Measurements from ENCODE around the gene IDE.
"Not testable (repeated sequence)": the region's sequence is repeated elsewhere in the genome, so short reads cannot be mapped to it uniquely, and the experiment has no call there.

Gene IDE

GRCh38 chr10:92404612-92405418, 169.1 kb downstream of the IDE start:
- WGBS, result 78% methylated on average over 10 of the region's 10 CpGs
- 0 out of 2 replicates have a peak, but pooled peaks cover 6% of the 10 kb centered on the region for H3K4me1 ChIP-seq (ENCODE audit: insufficient read depth, low read length)

DNA sequence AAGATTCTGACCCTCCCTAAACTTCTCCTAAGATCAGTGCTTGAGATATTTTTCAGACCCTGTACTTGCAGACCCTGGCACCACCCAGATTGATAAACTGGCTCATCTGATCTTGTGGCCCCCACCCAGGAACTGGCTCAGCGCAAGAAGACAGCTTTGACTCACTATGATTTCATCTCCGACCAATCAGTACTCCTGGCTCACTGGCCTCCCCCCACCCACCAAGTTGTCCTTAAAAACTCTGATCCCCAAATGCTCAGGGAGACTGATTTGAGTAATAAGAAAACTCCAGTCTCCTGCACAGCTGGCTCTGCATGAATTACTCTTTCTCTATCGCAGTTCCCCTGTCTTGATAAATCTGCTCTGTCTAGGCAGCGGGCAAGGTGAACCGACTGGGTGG, 171.7 kb downstream of the IDE start:
- not testable (repeated sequence) for H3K27ac ChIP-seq (ENCODE audit: low read depth, low read length); H3K9ac ChIP-seq (ENCODE audit: low read depth, low read length); H3K27me3 ChIP-seq (ENCODE audit: insufficient read depth, low read length); H3K4me1 ChIP-seq (ENCODE audit: insufficient read depth, low read length); H3K4me3 ChIP-seq (ENCODE audit: low read length); H3K36me3 ChIP-seq (ENCODE audit: insufficient read depth, low read length); H3K9me3 ChIP-seq (ENCODE audit: insufficient read depth, low read depth, low read length)
- 92% methylated on average over 5 of the region's 5 CpGs for WGBS

More at GRCh38 chr10:92404612-92405418, 169.1 kb downstream of the IDE start:
- no peak overlapping the region for H3K27ac ChIP-seq (ENCODE audit: low read depth, low read length)
- H3K9ac ChIP-seq (ENCODE audit: low read depth, low read length), result no peak overlapping the region
- H3K36me3 ChIP-seq (ENCODE audit: insufficient read depth, low read length), result no peaks in the 10 kb centered on the region
- no peaks in the 10 kb centered on the region for H3K9me3 ChIP-seq (ENCODE audit: insufficient read depth, low read depth, low read length)
- H3K27me3 ChIP-seq (ENCODE audit: insufficient read depth, low read length), result no peaks in the 10 kb centered on the region
- no peak overlapping the region for H3K4me3 ChIP-seq (ENCODE audit: low read length)
